ENCODE results near the gene HIVEP3. TPM values are rescaled to one million over a fixed set of nuclear protein-coding genes. Genes with fewer than 3 reads are reported as not detected.

HIVEP3 gene
- total and polyA plus RNA-seq, 8 donors, result 1.8 to 65.3 (median 3.8) TPM

DNA sequence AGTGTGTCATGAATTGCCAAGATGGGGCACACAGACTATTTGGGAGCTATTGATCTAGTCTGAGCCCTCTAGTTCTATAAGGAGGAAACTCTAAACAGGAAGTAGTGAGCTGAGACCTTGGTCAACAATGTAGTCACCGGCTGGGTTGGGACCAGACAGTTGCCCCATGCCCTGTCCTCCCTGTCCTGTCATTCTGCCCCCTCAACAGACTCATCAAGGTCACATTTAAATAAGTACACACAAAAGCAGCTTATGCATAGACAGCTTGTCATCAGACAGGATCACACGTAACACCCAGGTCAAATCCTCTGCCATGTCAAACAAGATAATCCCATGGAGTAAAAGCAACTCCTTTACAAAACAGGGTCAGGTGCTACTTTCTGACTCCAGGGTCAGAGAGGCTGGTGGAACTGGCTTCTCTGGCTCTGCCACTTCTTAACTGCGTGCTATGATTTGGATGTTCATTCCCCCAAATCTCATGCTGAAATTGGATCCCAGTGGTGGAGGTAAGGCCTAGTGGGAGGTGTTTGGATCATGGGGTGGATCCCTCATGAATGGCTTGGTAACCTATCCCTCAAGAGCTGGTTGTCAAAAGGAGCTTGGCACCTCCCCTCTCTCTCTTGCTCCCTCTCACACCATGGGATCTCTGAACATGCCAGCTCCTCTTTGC lies 128.9 kb downstream of the HIVEP3 start:
- WGBS, 5 donors, result 63 to 75% (median 70%) methylated on average over 3 of the region's 3 CpGs
- Histone ChIP-seq H3K27ac (no peak overlapping the region), H3K36me3 (no peaks in the 10 kb centered on the region), H3K4me3 (no peak overlapping the region), H3K9me3 (no peaks in the 10 kb centered on the region), H3K4me1 (peaks cover 0 to 14% (median 0%) of the 10 kb centered on the region in 4 donors), H3K27me3 (no peaks in the 10 kb centered on the region)
- intact Hi-C loops (cut with DNase I; ENCODE audit: low total_unique reads), result no loop called here
- DNase-seq, result no peak
- TF ChIP-seq, protein P1, sequence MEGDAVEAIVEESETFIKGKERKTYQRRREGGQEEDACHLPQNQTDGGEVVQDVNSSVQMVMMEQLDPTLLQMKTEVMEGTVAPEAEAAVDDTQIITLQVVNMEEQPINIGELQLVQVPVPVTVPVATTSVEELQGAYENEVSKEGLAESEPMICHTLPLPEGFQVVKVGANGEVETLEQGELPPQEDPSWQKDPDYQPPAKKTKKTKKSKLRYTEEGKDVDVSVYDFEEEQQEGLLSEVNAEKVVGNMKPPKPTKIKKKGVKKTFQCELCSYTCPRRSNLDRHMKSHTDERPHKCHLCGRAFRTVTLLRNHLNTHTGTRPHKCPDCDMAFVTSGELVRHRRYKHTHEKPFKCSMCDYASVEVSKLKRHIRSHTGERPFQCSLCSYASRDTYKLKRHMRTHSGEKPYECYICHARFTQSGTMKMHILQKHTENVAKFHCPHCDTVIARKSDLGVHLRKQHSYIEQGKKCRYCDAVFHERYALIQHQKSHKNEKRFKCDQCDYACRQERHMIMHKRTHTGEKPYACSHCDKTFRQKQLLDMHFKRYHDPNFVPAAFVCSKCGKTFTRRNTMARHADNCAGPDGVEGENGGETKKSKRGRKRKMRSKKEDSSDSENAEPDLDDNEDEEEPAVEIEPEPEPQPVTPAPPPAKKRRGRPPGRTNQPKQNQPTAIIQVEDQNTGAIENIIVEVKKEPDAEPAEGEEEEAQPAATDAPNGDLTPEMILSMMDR (IDR thresholded peaks at IDR 0.05), result no peak
- no peak for TF ChIP-seq EP300 (IDR thresholded peaks at IDR 0.05)
- TF ChIP-seq POLR2A (IDR thresholded peaks at IDR 0.05), result no peak
- TF ChIP-seq POLR2AphosphoS5 (IDR thresholded peaks at IDR 0.05), result no peak

DNA sequence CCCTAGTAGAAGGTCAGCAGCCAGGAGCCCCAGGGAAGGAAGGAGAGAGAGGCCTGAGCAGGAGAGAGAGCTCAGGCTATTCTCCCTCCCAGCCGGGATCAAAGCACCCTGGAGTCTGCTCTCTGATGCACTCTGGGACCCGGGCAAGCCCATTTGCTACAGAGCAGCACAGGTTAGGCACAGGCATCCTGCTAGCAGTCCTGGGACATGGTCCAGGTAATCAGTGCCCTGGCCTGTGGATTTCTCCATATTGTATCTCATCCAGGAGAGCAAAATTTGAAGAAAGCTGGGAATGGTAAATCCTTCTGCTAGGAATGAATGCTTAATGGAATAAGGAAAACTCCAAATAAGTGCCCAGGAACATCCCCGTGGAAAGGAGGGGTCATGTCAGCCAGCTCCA lies 130.3 kb downstream of the HIVEP3 start:
- intact Hi-C loops (cut with DNase I; ENCODE audit: low total_unique reads), result no loop called here
- TF ChIP-seq POLR2A (IDR thresholded peaks at IDR 0.05), result no peak
- no peak for TF ChIP-seq EP300 (IDR thresholded peaks at IDR 0.05)
- TF ChIP-seq, protein P1 (IDR thresholded peaks at IDR 0.05), result no peak
- no peak for TF ChIP-seq POLR2AphosphoS5 (IDR thresholded peaks at IDR 0.05)
- DNase-seq, result no peak
- Histone ChIP-seq H3K27me3 (no peaks in the 10 kb centered on the region), H3K4me1 (peaks cover 0 to 14% (median 0%) of the 10 kb centered on the region in 4 donors), H3K36me3 (no peaks in the 10 kb centered on the region), H3K4me3 (no peak overlapping the region), H3K9me3 (no peaks in the 10 kb centered on the region), H3K27ac (no peak overlapping the region)
- WGBS, 5 donors, result 60 to 85% (median 77%) methylated on average over 3 of the region's 3 CpGs

DNA sequence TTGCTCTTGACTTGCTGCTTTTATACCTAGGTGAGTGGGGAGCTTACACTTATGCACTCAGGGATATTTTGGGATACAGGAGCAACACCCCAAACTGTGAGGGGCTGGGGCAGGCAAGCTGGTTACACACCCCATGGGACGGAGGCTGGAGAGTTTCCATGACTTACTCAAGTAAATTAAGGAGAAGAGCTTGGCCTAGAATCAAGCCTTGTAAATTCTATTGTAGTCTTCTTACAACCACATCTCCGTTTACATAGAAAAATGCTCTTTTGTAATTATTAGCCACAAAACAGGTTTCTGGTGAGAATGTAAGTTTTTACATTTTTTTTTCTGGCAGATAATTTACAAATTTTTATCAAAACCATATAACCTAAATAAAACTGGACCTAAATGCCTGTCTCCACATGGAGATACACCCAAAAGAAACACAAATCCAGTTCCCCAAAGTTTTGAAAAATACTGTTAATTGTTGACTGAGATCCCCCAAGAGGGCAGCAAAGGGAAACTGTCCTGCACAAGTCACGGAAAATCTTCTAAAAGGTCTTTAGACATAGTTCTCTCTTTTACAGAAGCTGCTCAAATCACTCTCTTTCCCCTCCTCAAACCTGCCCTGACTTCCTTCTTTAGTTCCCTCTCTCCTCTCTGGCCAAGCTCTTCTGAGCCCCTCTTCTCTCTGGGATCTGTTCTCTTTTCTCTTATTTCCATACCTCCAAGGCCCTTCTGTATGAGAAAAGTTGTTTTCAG lies 134.0 kb downstream of the HIVEP3 start:
- Histone ChIP-seq H3K4me1 (peaks cover 0 to 3% (median 0%) of the 10 kb centered on the region in 4 donors), H3K4me3 (no peak overlapping the region), H3K27me3 (no peaks in the 10 kb centered on the region), H3K9me3 (no peaks in the 10 kb centered on the region), H3K27ac (no peak overlapping the region), H3K36me3 (no peaks in the 10 kb centered on the region)
- intact Hi-C loops (cut with DNase I; ENCODE audit: low total_unique reads), result no loop called here
- 75 to 89% (median 85%) methylated on average over 3 of the region's 3 CpGs for WGBS, 5 donors
- TF ChIP-seq EP300 (IDR thresholded peaks at IDR 0.05) (no peak), POLR2A (IDR thresholded peaks at IDR 0.05) (no peak), POLR2AphosphoS5 (IDR thresholded peaks at IDR 0.05) (no peak)
- TF ChIP-seq, protein P1 (IDR thresholded peaks at IDR 0.05), result no peak
- DNase-seq, result no peak

DNA sequence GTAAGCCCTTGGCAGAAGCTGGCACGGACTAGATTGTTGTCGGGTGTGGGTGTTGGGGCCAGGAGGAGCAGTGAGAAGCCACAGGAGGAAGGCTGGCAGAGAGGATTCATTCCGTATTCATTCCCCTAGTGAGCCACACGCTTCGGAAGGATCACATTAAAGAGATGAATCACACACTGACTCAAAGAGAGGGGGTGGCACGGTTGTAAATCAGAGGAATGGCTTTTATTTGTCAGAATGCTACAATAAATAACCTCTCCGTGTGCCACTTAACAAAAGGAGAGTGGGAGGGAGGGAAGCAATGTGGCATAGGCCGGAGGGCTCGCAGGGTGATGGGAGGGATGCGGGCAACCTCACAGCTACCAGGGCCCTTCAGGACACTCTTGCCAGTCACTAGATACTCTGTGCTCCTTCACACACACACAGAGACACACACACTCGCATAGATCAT lies 135.5 kb downstream of the HIVEP3 start:
- Histone ChIP-seq H3K9me3 (no peaks in the 10 kb centered on the region), H3K4me1 (peaks cover 0 to 3% (median 0%) of the 10 kb centered on the region in 4 donors), H3K36me3 (no peaks in the 10 kb centered on the region), H3K27me3 (no peaks in the 10 kb centered on the region), H3K27ac (no peak overlapping the region), H3K4me3 (no peak overlapping the region)
- no peak for DNase-seq
- TF ChIP-seq POLR2A (IDR thresholded peaks at IDR 0.05), result no peak
- TF ChIP-seq, protein P1 (IDR thresholded peaks at IDR 0.05), result no peak
- no peak for TF ChIP-seq EP300 (IDR thresholded peaks at IDR 0.05)
- no peak for TF ChIP-seq POLR2AphosphoS5 (IDR thresholded peaks at IDR 0.05)
- 52 to 67% (median 60%) methylated on average over 11 of the region's 11 CpGs for whole genome bisulfite sequencing, 5 donors
- intact Hi-C loops (cut with DNase I; ENCODE audit: low total_unique reads), result no loop called here
